Prostate gland (tissue), 2 donors: ENCODE results near the gene SPP2.

Source experiments
- CTCF ChIP-seq, 4 experiments: fragments of 200-600 bp in 2 of 4; fragments of 450-650 bp in 2 of 4; sonication (generic) in 2 of 4; IDR thresholded peaks; 1 replicate in 3 of 4; 2 replicates in 1 of 4; pipeline ENCODE4 v1.5.1; 2016 to 2019; ENCODE audit warnings: antibody characterized with exemption in 4 of 4, mild to moderate bottlenecking in 2 of 4, moderate library complexity in 2 of 4
- POLR2AphosphoS5 ChIP-seq: sonication (generic); formaldehyde crosslinking; IDR thresholded peaks from one replicate; pipeline ENCODE4 v1.6.1; 2017; ENCODE audit warnings: antibody characterized with exemption

GRCh38 chr2:234066587-234066986, 16.1 kb downstream of the SPP2 start:
- TF ChIP-seq CTCF (IDR thresholded peaks at IDR 0.05) = no peak
- no peak for TF ChIP-seq POLR2AphosphoS5
